ENCODE measurements around the gene SND1. TPM values are rescaled to one million over a fixed set of nuclear protein-coding genes. Genes with fewer than 3 reads are reported as not detected.

The SND1 gene
- total and polyA plus RNA-seq, 4 donors = 59.4 to 214 (median 84.1) TPM

DNA sequence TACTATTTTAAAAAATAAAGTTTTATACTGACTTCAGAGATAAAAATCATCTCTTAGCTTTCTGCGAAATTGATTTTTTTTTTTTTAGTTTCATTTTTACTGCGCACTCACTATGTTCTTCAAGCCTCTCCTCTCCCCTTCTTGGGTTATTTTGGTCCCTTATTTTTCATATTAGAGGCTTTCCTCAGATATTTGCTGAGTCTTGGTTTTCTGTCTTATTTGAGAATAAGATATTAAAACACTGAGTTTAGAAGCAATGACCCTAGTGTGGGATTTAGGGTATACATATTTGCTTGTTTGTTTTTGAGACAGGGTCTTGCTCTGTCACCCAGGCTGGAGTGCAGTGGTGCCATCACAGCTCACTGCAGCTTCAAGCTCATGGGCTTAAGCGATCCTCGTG is 59.9 kb downstream of the SND1 start:
- Histone ChIP-seq H3K9me3 (ENCODE audit: control insufficient read depth in 4 of 4, low read length in 3 of 4) (peaks cover 0 to 6% (median 2%) of the 10 kb centered on the region in 4 donors), H3K36me3 (ENCODE audit: control insufficient read depth in 4 of 4, insufficient read depth in 3 of 4, low read depth in 1 of 4, low read length in 3 of 4) (peaks cover 7 to 53% (median 29%) of the 10 kb centered on the region in 4 donors), H3K27me3 (ENCODE audit: control insufficient read depth in 4 of 4, insufficient read depth in 4 of 4, low read length in 3 of 4) (no peaks in the 10 kb centered on the region), H3K4me3 (ENCODE audit: low read depth in 1 of 3, low read length in 3 of 3) (no peak overlapping the region), H3K4me1 (ENCODE audit: control insufficient read depth in 4 of 4, insufficient read depth in 4 of 4, low read length in 3 of 4) (no peaks in the 10 kb centered on the region), H3K9ac (ENCODE audit: low read depth in 1 of 2, low read length in 2 of 2) (no peak overlapping the region), H3K27ac (ENCODE audit: low read depth in 1 of 2, low read length in 2 of 2) (no peak overlapping the region)
- DNase-seq (ENCODE audit: low spot score) = no peak
- 98% methylated on average over 4 of the region's 4 CpGs for WGBS
- no peak for TF ChIP-seq FOXA1 (IDR thresholded peaks at IDR 0.05)
- no peak for TF ChIP-seq YY1 (IDR thresholded peaks at IDR 0.05)
- no peak for TF ChIP-seq RXRA (IDR thresholded peaks at IDR 0.05)
- TF ChIP-seq, protein P1, sequence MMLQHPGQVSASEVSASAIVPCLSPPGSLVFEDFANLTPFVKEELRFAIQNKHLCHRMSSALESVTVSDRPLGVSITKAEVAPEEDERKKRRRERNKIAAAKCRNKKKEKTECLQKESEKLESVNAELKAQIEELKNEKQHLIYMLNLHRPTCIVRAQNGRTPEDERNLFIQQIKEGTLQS (IDR thresholded peaks at IDR 0.05) = no peak
- no peak for TF ChIP-seq FOXA2 (IDR thresholded peaks at IDR 0.05)
- no peak for TF ChIP-seq EGR1 (IDR thresholded peaks at IDR 0.05; ENCODE audit: low read depth in 2 of 2)
- TF ChIP-seq, protein P2, sequence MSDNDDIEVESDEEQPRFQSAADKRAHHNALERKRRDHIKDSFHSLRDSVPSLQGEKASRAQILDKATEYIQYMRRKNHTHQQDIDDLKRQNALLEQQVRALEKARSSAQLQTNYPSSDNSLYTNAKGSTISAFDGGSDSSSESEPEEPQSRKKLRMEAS (IDR thresholded peaks at IDR 0.05) = no peak
- TF ChIP-seq JUND (IDR thresholded peaks at IDR 0.05) = no peak
- no peak for TF ChIP-seq SP1 (IDR thresholded peaks at IDR 0.05)
- TF ChIP-seq RAD21 (IDR thresholded peaks at IDR 0.05) = no peak
- TF ChIP-seq ZBTB33 (IDR thresholded peaks at IDR 0.05) = no peak
- TF ChIP-seq, protein P3, sequence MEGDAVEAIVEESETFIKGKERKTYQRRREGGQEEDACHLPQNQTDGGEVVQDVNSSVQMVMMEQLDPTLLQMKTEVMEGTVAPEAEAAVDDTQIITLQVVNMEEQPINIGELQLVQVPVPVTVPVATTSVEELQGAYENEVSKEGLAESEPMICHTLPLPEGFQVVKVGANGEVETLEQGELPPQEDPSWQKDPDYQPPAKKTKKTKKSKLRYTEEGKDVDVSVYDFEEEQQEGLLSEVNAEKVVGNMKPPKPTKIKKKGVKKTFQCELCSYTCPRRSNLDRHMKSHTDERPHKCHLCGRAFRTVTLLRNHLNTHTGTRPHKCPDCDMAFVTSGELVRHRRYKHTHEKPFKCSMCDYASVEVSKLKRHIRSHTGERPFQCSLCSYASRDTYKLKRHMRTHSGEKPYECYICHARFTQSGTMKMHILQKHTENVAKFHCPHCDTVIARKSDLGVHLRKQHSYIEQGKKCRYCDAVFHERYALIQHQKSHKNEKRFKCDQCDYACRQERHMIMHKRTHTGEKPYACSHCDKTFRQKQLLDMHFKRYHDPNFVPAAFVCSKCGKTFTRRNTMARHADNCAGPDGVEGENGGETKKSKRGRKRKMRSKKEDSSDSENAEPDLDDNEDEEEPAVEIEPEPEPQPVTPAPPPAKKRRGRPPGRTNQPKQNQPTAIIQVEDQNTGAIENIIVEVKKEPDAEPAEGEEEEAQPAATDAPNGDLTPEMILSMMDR (IDR thresholded peaks at IDR 0.05; ENCODE audit: low read depth, low read length, missing input control) = no peak
- TF ChIP-seq NR2F2 (IDR thresholded peaks at IDR 0.05) = no peak
- TF ChIP-seq REST (IDR thresholded peaks at IDR 0.05) = no peak
- no peak for TF ChIP-seq HNF4A (conservative IDR thresholded peaks at IDR 0.05)
- TF ChIP-seq GABPA (IDR thresholded peaks at IDR 0.05 in 1 of 2, conservative IDR thresholded peaks at IDR 0.05 in 1 of 2) = no peak
- no peak for TF ChIP-seq TAF1 (conservative IDR thresholded peaks at IDR 0.05)
- TF ChIP-seq HNF4G (IDR thresholded peaks at IDR 0.05) = no peak

Data from liver (tissue), 9 donors.